Measurements from ENCODE around the gene ANKFN1. TPM values are rescaled to one million over a fixed set of nuclear protein-coding genes. Genes with fewer than 3 reads are reported as not detected.

ANKFN1 gene
- total and polyA plus RNA-seq, 2 donors from 2014 or later, result 0.19 TPM; not detected in 1

- Histone ChIP-seq H3K4me3 (ENCODE audit: low read length in 3 of 3) (no peak overlapping the region), H3K9me3 (ENCODE audit: control insufficient read depth in 2 of 3, insufficient read depth in 1 of 3, low read length in 3 of 3) (no peaks in the 10 kb centered on the region), H3K9ac (ENCODE audit: low read length in 3 of 3) (no peak overlapping the region), H3K36me3 (ENCODE audit: control insufficient read depth in 2 of 3, insufficient read depth in 3 of 3, low read length in 3 of 3) (no peaks in the 10 kb centered on the region), H3K4me1 (ENCODE audit: control insufficient read depth in 2 of 3, insufficient read depth in 2 of 3, low read depth in 1 of 3, low read length in 3 of 3) (peaks cover 0 to 2% (median 0%) of the 10 kb centered on the region in 3 donors), H3K27ac (ENCODE audit: low read depth in 2 of 2, low read length in 2 of 2) (no peak overlapping the region), H3K27me3 (ENCODE audit: control insufficient read depth, insufficient read depth, low read length) (no peaks in the 10 kb centered on the region)
- intact Hi-C loops (cut with DNase I), result no loop called here
- DNase-seq (peak in 4 of 5 donors; percentile 42 to 81 (median 58)), FAIRE-seq (no peak)
- no peak for TF ChIP-seq CTCF (IDR thresholded peaks at IDR 0.05; ENCODE audit: borderline replicate concordance, extremely low read depth, insufficient read depth)
Observed at GRCh38 chr17:56176091-56176490, 22.8 kb downstream of the ANKFN1 start.

- FAIRE-seq (no peak), DNase-seq (no peak)
- no peaks in the 10 kb centered on the region for H3K9me3 ChIP-seq (ENCODE audit: control insufficient read depth in 2 of 3, insufficient read depth in 1 of 3, low read length in 3 of 3)
- H3K27me3 ChIP-seq (ENCODE audit: control insufficient read depth, insufficient read depth, low read length), result no peaks in the 10 kb centered on the region
- H3K4me1 ChIP-seq (ENCODE audit: control insufficient read depth in 2 of 3, insufficient read depth in 2 of 3, low read depth in 1 of 3, low read length in 3 of 3), result peaks cover 0 to 2% (median 0%) of the 10 kb centered on the region in 3 donors
- H3K9ac ChIP-seq (ENCODE audit: low read length in 3 of 3), result no peak overlapping the region
- H3K27ac ChIP-seq (ENCODE audit: low read depth in 2 of 2, low read length in 2 of 2), result no peak overlapping the region
- no peak for TF ChIP-seq CTCF (IDR thresholded peaks at IDR 0.05; ENCODE audit: borderline replicate concordance, extremely low read depth, insufficient read depth)
- no peaks in the 10 kb centered on the region for H3K36me3 ChIP-seq (ENCODE audit: control insufficient read depth in 2 of 3, insufficient read depth in 3 of 3, low read length in 3 of 3)
- H3K4me3 ChIP-seq (ENCODE audit: low read length in 3 of 3), result no peak overlapping the region
- intact Hi-C loops (cut with DNase I), result no loop called here
Observed at GRCh38 chr17:56177361-56177760, 24.1 kb downstream of the ANKFN1 start.

GRCh38 chr17:56178203-56178602, 24.9 kb downstream of the ANKFN1 start:
- no peak overlapping the region for H3K9ac ChIP-seq (ENCODE audit: low read length in 3 of 3)
- TF ChIP-seq CTCF (IDR thresholded peaks at IDR 0.05; ENCODE audit: borderline replicate concordance, extremely low read depth, insufficient read depth), result no peak

GRCh38 chr17:56182081-56182480, 28.8 kb downstream of the ANKFN1 start:
- Histone ChIP-seq H3K4me3 (ENCODE audit: low read length in 3 of 3) (no peak overlapping the region), H3K9ac (ENCODE audit: low read length in 3 of 3) (no peak overlapping the region), H3K27me3 (ENCODE audit: control insufficient read depth, insufficient read depth, low read length) (no peaks in the 10 kb centered on the region), H3K9me3 (ENCODE audit: control insufficient read depth in 2 of 3, insufficient read depth in 1 of 3, low read length in 3 of 3) (no peaks in the 10 kb centered on the region), H3K4me1 (ENCODE audit: control insufficient read depth in 2 of 3, insufficient read depth in 2 of 3, low read depth in 1 of 3, low read length in 3 of 3) (no peaks in the 10 kb centered on the region), H3K27ac (ENCODE audit: low read depth in 2 of 2, low read length in 2 of 2) (no peak overlapping the region), H3K36me3 (ENCODE audit: control insufficient read depth in 2 of 3, insufficient read depth in 3 of 3, low read length in 3 of 3) (no peaks in the 10 kb centered on the region)
- no peak for TF ChIP-seq CTCF (IDR thresholded peaks at IDR 0.05; ENCODE audit: borderline replicate concordance, extremely low read depth, insufficient read depth)
- FAIRE-seq (no peak), DNase-seq (no peak)
- intact Hi-C loops (cut with DNase I), result no loop called here

More at GRCh38 chr17:56178203-56178602, 24.9 kb downstream of the ANKFN1 start:
- H3K4me1 ChIP-seq (ENCODE audit: control insufficient read depth in 2 of 3, insufficient read depth in 2 of 3, low read depth in 1 of 3, low read length in 3 of 3), result peaks cover 0 to 2% (median 0%) of the 10 kb centered on the region in 3 donors
- no peak overlapping the region for H3K27ac ChIP-seq (ENCODE audit: low read depth in 2 of 2, low read length in 2 of 2)
- FAIRE-seq (no peak), DNase-seq (no peak)
- H3K4me3 ChIP-seq (ENCODE audit: low read length in 3 of 3), result no peak overlapping the region
- no peaks in the 10 kb centered on the region for H3K9me3 ChIP-seq (ENCODE audit: control insufficient read depth in 2 of 3, insufficient read depth in 1 of 3, low read length in 3 of 3)
- no peaks in the 10 kb centered on the region for H3K36me3 ChIP-seq (ENCODE audit: control insufficient read depth in 2 of 3, insufficient read depth in 3 of 3, low read length in 3 of 3)
- H3K27me3 ChIP-seq (ENCODE audit: control insufficient read depth, insufficient read depth, low read length), result no peaks in the 10 kb centered on the region
- intact Hi-C loops (cut with DNase I), result no loop called here

Data from kidney (tissue), 14 donors.